Measurements from ENCODE around the gene PDE2A. TPM values are rescaled to one million over a fixed set of nuclear protein-coding genes. Genes with fewer than 3 reads are reported as not detected.
"Not testable (repeated sequence)": the region's sequence is repeated elsewhere in the genome, so short reads cannot be mapped to it uniquely, and the experiment has no call there.

PDE2A gene
- total RNA-seq, 4 donors from 2014 or later: 40.6 to 68.8 (median 47.6) TPM

DNA sequence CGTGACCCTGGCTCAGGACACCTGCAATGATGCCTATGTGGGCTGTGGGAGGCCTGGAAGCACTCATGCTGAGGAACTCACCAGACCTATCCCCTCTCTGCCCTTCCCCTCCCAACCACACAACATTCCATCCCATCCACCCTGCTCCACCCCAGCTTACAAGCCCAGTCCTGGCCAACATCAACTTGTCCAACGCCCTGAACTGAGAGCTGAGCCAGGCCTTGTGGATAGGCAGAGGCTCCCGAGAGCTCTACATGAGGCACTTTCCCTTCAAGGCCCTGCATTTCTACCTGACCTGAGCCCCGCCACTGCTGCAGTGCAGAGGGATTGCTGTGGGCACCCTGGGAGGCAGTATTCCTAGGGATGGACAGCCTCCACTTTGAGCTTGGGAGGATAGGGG is 112.4 kb downstream of the PDE2A start:
- Histone ChIP-seq H3K4me1 (no peaks in the 10 kb centered on the region), H3K4me3 (no peak overlapping the region), H3K36me3 (no peaks in the 10 kb centered on the region), H3K27ac (replicated peaks in 1 of 4) (no peak overlapping the region), H3K27me3 (peaks cover 0 to 5% (median 0%) of the 10 kb centered on the region in 4 donors), H3K9me3 (no peaks in the 10 kb centered on the region)
- 71% methylated on average over 4 of the region's 4 CpGs for WGBS
- intact Hi-C loops (cut with DNase I): no loop called here
- peak; percentile 70 for DNase-seq (ENCODE audit: extremely low spot score)
- no peak for TF ChIP-seq POLR2A (IDR thresholded peaks at IDR 0.05; ENCODE audit: low read depth)
- TF ChIP-seq POLR2AphosphoS5 (IDR thresholded peaks at IDR 0.05): no peak
- TF ChIP-seq CTCF (IDR thresholded peaks at IDR 0.05): no peak
- TF ChIP-seq EP300 (IDR thresholded peaks at IDR 0.05): no peak

DNA sequence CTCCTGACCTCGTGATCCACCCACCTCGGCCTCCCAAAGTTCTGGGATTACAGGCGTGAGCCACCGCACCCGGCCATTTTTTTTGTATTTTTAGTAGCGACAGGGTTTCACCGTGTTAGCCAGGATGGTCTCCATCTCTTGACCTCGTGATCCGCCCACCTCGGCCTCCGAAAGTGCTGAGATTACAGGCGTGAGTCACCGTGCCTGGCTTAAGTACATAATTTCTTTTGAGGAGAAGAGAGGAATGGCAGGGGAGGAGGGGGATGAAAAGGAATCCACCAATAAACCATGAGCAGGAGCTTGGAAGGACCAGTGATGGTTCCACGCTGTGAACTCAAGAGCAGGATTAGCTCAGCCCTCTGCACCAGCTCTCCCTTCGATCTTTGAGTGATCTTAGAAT is 113.4 kb downstream of the PDE2A start:
- H3K4me3 ChIP-seq; H3K27ac ChIP-seq (replicated peaks in 1 of 4); H3K9me3 ChIP-seq; H3K4me1 ChIP-seq; DNase-seq (ENCODE audit: extremely low spot score); intact Hi-C loops (cut with DNase I); H3K27me3 ChIP-seq; H3K36me3 ChIP-seq: not testable (repeated sequence)
- 94% methylated on average over 15 of the region's 15 CpGs for WGBS

GRCh38 chr11:72556433-72556832 is 117.8 kb downstream of the PDE2A start:
- WGBS: 73% methylated on average over 5 of the region's 5 CpGs
- intact Hi-C loops (cut with DNase I): no loop called here
- no peak for TF ChIP-seq POLR2AphosphoS5 (IDR thresholded peaks at IDR 0.05)

DNA sequence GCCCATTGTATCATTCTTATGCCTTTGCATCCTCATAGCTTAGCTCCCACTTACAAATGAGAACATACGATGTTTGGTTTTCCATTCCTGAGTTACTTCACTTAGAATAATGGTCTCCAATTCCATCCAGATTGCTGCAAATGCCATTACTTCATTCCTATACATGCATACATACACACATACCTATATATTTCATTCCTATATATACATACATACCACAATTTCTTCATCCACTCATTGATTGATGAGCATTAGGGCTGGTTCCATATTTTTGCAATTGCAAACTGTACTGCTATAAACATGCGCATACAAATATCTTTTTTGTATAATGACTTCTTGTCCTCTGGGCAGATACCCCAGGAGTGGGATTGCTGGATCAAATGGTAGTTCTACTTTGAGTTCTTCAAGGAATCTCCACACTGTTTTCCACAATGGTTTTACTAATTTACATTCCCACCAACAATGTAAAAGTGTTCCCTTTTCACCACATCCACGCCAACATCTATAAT is 119.2 kb downstream of the PDE2A start:
- DNase-seq (ENCODE audit: extremely low spot score); H3K4me1 ChIP-seq; intact Hi-C loops (cut with DNase I); H3K36me3 ChIP-seq; H3K9me3 ChIP-seq; H3K4me3 ChIP-seq; H3K27ac ChIP-seq (replicated peaks in 1 of 4): not testable (repeated sequence)
- 90% methylated on average over 3 of the region's 3 CpGs for WGBS
- H3K27me3 ChIP-seq: peaks cover 0 to 24% (median 0%) of the 10 kb centered on the region in 4 donors

More at GRCh38 chr11:72556433-72556832, 117.8 kb downstream of the PDE2A start:
- Histone ChIP-seq H3K9me3 (no peaks in the 10 kb centered on the region), H3K27me3 (peaks cover 0 to 24% (median 0%) of the 10 kb centered on the region in 4 donors), H3K36me3 (no peaks in the 10 kb centered on the region), H3K4me1 (no peaks in the 10 kb centered on the region), H3K4me3 (no peak overlapping the region), H3K27ac (replicated peaks in 1 of 4) (no peak overlapping the region)
- DNase-seq (ENCODE audit: extremely low spot score): no peak

GRCh38 chr11:72553706-72554105 is 120.5 kb downstream of the PDE2A start:
- no peak for DNase-seq (ENCODE audit: extremely low spot score)
- no peak overlapping the region for H3K4me3 ChIP-seq
- no peaks in the 10 kb centered on the region for H3K4me1 ChIP-seq
- no peak overlapping the region for H3K27ac ChIP-seq (replicated peaks in 1 of 4)
- 63% methylated on average over 3 of the region's 3 CpGs for WGBS
- H3K36me3 ChIP-seq: no peaks in the 10 kb centered on the region
- peaks cover 0 to 24% (median 0%) of the 10 kb centered on the region in 4 donors for H3K27me3 ChIP-seq
- intact Hi-C loops (cut with DNase I): no loop called here
- TF ChIP-seq EP300 (IDR thresholded peaks at IDR 0.05) (no peak), CTCF (IDR thresholded peaks at IDR 0.05) (no peak), POLR2AphosphoS5 (IDR thresholded peaks at IDR 0.05) (no peak), POLR2A (IDR thresholded peaks at IDR 0.05; ENCODE audit: low read depth) (no peak)
- no peaks in the 10 kb centered on the region for H3K9me3 ChIP-seq

DNA sequence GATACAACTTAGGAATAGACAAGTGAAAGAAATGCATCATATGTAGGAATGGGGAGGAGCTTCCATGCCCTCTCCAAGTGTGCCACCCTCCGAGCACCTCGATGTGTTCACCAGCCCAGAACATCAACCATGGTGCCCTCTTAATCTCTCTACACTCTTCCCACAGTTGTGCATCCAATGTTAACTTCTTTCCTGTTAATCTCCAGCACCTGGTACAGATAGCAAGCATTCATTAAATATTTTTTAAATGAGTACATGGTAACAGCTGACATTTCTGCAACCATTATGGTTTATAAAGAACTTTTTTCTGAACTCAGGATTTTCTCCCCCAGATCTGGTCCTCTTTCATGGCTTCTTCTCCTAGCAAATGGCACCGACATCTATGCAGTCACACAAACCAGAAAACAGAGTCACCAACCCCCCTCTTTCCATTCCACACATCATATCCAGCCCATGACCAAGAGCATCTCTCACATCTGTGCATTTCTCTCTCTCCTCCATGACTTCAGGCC is 121.8 kb downstream of the PDE2A start:
- H3K36me3 ChIP-seq: no peaks in the 10 kb centered on the region
- intact Hi-C loops (cut with DNase I): no loop called here
- H3K4me1 ChIP-seq: no peaks in the 10 kb centered on the region
- H3K27ac ChIP-seq (replicated peaks in 1 of 4): no peak overlapping the region
- H3K4me3 ChIP-seq: no peak overlapping the region
- H3K27me3 ChIP-seq: peaks cover 0 to 24% (median 0%) of the 10 kb centered on the region in 4 donors
- no peaks in the 10 kb centered on the region for H3K9me3 ChIP-seq
- no peak for TF ChIP-seq POLR2A (IDR thresholded peaks at IDR 0.05; ENCODE audit: low read depth)
- DNase-seq (ENCODE audit: extremely low spot score): no peak
- WGBS: 88% methylated on average over 3 of the region's 3 CpGs

DNA sequence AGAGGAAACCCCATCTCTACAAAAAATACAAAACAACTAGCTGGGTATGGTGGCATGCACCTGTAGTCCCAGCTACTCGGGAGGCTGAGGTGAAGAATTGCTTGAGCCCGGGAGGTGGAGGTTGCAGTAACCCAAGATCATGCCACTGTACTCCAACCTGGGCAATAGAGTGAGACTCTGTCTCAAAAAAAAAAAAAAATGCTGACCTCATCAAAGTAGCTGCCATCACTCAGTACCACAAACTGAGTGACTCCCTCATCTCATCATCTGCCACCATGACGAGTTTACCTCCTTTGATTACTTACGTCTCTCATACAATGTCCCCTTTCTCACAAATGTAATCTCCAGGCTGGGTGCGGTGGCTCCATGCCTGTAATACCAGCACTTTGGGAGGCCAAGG is 122.7 kb downstream of the PDE2A start:
- WGBS: 87% methylated on average over 5 of the region's 5 CpGs
- peaks cover 0 to 24% (median 0%) of the 10 kb centered on the region in 4 donors for H3K27me3 ChIP-seq
- no peak overlapping the region for H3K4me3 ChIP-seq
- no peaks in the 10 kb centered on the region for H3K4me1 ChIP-seq
- intact Hi-C loops (cut with DNase I): no loop called here
- no peak overlapping the region for H3K27ac ChIP-seq (replicated peaks in 1 of 4)
- no peak for TF ChIP-seq EP300 (IDR thresholded peaks at IDR 0.05)
- TF ChIP-seq POLR2AphosphoS5 (IDR thresholded peaks at IDR 0.05): no peak
- TF ChIP-seq POLR2A (IDR thresholded peaks at IDR 0.05; ENCODE audit: low read depth): no peak
- TF ChIP-seq CTCF (IDR thresholded peaks at IDR 0.05): no peak
- DNase-seq (ENCODE audit: extremely low spot score): peak; percentile 7
- no peaks in the 10 kb centered on the region for H3K36me3 ChIP-seq
- no peaks in the 10 kb centered on the region for H3K9me3 ChIP-seq

All from esophagus muscularis mucosa (tissue), 4 donors.